ENCODE measurements around the gene ID4. TPM values are rescaled to one million over a fixed set of nuclear protein-coding genes. Genes with fewer than 3 reads are reported as not detected.
"Not testable (repeated sequence)": the region's sequence is repeated elsewhere in the genome, so short reads cannot be mapped to it uniquely, and the experiment has no call there.

Gene ID4
- total RNA-seq, 1 experiment from 2014 or later: 0.24 TPM

- peak; percentile 13 for DNase-seq (ENCODE audit: low read depth)
Measured at GRCh38 chr6:19833947-19834346, 3.2 kb upstream of the ID4 start.

DNA sequence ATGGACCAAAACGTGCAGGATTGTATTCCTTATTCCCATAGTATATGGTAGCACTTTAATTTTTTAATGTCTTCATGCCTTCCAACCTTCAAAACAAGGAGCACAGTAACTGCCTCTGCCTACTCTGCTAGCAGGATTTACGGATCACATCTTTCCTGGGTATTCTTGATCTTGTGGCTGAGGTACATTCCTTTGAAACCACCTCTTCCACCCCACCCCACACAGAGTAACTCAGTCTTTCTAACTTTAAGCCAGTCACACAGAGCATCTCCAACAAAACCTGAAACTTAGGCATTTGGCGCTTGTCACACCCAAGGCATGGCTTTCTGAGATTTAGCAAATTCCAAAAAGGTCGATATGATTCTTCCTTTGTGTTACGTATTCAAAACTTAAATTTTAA lies 2.3 kb upstream of the ID4 start:
- DNase-seq (ENCODE audit: low read depth): no peak

GRCh38 chr6:19835605-19836004 lies 1.6 kb upstream of the ID4 start:
- DNase-seq (ENCODE audit: low read depth): no peak

- no peak for DNase-seq (ENCODE audit: low read depth)
Measured at GRCh38 chr6:19837511-19838441, 606 bp downstream of the ID4 start.

DNA sequence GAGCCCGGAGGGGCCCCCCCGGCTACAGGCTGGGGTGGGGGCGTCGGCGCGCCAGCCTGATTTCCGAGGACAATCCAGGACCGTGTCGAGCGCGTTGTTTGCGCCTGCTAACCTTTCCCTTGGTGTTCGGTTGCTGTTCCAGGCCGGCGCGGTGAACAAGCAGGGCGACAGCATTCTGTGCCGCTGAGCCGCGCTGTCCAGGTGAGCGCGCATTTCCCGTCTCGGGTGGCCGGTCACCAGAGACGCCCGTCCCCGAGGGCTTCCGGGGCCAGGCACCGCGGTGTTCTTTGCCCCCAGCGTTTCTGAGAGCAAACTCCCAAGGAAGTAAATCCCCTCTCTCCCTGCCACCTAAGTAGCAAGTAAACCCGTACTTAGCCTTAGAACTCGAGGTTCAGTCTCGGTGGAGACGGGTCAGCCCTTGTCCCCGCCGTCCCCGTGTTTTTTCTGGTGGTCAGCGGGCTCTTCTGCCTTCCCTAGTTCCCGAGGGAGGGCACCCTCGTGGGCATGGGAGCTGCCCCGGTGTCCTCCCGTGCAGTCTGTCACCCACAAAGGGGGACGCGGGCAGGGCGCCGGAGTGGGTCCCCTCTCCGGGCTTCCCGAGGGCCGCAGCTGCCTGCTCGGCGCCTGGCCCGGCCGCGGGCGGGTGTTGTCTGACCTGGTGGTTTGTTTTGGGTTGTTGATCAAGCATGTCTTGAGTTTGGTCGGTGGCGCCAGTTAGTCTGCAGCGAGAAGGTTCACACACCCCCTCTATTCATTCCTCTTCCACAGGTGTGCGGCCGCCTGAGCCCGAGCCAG lies 1.5 kb downstream of the ID4 start:
- DNase-seq (ENCODE audit: low read depth): no peak

GRCh38 chr6:19839237-19839546 lies 2.0 kb downstream of the ID4 start:
- DNase-seq (ENCODE audit: low read depth): no peak

DNA sequence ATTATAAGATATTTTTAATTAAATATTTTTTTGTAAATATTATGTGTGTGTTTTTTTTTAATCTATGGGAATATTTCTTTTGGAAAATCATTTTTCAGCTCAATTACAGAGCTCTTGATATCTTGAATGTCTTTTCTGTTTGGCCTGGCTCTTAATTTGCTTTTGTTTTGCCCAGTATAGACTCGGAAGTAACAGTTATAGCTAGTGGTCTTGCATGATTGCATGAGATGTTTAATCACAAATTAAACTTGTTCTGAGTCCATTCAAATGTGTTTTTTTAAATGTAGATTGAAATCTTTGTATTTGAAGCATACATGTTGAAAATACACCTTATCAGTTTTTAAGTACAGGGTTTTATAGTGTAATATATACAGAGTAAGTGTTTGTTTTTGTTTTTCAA lies 2.6 kb downstream of the ID4 start:
- no peak for DNase-seq (ENCODE audit: low read depth)

GRCh38 chr6:19841181-19841580 lies 4.0 kb downstream of the ID4 start:
- no peak for DNase-seq (ENCODE audit: low read depth)

- no peak for DNase-seq (ENCODE audit: low read depth)
Measured at GRCh38 chr6:19842030-19842615, 5.0 kb downstream of the ID4 start.

- no peak for DNase-seq (ENCODE audit: low read depth)
Measured at GRCh38 chr6:19844689-19845088, 7.5 kb downstream of the ID4 start.

DNA sequence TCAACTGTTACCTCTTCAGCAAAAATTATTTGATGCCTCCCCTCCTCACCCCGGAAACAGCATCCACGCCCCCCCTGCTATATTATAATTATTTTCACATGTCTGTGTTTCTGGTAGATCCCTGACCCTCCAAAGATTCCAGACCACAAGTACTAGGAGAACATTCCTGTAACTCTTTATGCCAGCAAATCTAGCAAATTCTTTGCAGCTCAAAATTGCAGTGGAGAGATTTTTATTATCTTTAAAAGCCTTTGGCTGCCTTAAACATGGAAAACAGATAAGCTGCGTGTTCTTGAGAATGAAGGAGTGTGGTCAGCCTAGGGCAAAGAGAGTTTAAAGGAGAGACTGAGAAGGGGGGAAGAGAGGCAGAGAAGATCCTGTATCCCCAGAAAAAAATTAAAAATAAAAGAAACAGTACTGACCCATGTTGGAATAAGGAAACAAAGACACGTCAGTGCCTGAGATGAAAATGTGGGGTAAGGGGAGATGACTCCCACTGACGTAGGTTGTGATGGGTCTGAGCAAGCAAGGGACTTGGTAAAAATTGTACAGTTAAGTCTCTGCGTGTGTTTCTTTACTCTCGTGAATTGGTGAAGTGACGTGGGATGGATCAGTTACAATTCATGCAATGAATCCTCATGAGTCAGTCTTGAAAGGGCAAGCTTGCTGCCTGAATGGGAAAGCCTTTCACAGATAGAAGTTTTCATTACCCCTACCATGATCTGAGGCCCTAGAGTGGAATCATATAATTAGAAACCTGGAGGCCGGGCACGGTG lies 8.3 kb downstream of the ID4 start:
- no peak for DNase-seq (ENCODE audit: low read depth)

GRCh38 chr6:19848465-19849029 lies 11.4 kb downstream of the ID4 start:
- no peak for DNase-seq (ENCODE audit: low read depth)

- no peak for DNase-seq (ENCODE audit: low read depth)
Measured at GRCh38 chr6:19849196-19849595, 12.0 kb downstream of the ID4 start.

- DNase-seq (ENCODE audit: low read depth): no peak
Measured at GRCh38 chr6:19849755-19850154, 12.6 kb downstream of the ID4 start.

- DNase-seq (ENCODE audit: low read depth): peak; percentile 34
Measured at GRCh38 chr6:19851241-19852089, 14.3 kb downstream of the ID4 start.

DNA sequence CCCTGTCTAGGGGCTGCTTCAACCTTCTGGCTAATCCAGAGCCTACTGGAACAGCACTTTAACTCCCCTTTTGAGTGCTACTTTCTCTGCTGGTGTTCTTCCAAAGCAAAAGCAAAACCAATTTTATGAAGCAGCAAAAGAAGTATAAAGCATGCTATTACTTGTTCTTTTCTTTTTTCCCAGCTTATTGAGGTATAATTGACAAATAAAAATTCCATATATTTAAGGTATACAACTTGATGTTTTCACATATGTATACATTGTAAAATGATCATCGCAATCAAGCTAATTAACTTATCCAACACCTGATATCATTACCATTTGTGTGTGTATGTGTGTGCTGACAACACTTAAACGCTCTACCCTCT lies 14.9 kb downstream of the ID4 start:
- no peak for DNase-seq (ENCODE audit: low read depth)

DNA sequence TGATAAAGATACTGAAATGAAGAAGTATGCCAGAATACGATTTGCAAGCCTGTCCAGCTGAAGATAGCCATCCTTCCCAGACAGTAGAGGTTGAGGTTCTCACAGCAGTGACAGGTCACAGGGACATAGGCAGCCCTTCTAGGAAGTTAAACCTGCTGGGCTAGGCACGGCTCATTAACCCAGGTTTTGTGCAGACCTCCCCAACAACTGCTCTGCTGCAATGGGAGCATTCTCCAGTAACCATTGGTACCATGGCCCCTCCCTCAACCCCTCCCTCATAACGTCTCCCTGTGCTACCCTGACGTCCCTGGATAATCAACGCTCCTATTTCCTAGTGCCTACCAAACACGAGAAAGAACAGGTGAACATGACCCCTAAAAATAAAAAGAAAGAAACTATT lies 15.8 kb downstream of the ID4 start:
- DNase-seq (ENCODE audit: low read depth): no peak

GRCh38 chr6:19854421-19855015 lies 17.3 kb downstream of the ID4 start:
- DNase-seq (ENCODE audit: low read depth): not testable (repeated sequence)

DNA sequence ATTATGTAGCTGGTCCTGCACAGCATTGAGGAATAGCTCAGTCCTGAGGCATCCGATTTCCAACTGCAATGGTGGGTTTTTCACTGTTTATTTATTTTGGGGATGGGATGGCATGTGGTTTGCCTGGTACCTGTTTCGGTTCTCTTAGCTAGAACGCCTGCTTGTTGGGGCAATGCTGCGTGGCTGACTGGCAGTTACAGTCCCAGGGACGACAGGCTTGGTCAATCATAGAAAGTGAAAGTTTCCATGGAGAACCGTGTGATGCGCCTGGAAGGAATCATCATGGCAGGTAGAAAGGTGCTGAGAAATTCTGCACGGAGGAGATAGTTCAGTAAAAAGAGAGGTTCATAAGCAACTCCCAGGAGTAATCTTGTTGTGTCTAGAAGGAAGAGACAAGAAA lies 18.4 kb downstream of the ID4 start:
- no peak for DNase-seq (ENCODE audit: low read depth)

DNA sequence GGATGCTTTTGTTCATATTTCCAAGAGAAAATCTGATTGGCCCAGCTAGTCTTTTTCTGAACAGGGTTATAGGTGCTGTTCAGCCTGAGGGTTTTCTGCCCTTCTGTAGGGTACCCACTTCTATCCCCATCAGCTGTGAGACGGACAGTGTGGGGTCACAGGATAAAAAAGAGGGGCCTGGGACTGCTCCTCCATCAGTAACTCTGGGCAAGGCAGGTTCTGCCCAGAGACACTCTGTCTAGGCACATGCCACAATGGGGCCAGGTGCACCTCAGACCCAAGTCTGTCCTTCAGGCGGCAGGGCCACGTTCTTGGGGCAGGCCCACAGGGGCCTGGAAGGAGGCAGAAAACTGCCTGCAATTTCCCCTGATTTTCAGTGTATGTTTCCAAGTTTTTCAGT lies 20.0 kb downstream of the ID4 start:
- DNase-seq (ENCODE audit: low read depth): no peak
